HG03457 (cell line): ENCODE results near the gene FASTKD1.
"Not testable (repeated sequence)": the region's sequence is repeated elsewhere in the genome, so short reads cannot be mapped to it uniquely, and the experiment has no call there.

ENCODE experiments used
- ATAC-seq: cut with Tn5 transposase; IDR thresholded peaks from one replicate; pipeline ENCODE4 v1.9.1; 2021; ENCODE audit warnings: moderate number of reproducible peaks; ENCODE audit not compliant: unreplicated experiment

Gene FASTKD1

GRCh38 chr2:169573160-169573973 is at the start of gene FASTKD1:
FASTKD1 (minus strand) TSS chr2:169573865; CDS start chr2:169572029, 1,836 bp downstream.
- peak; percentile 98 for ATAC-seq

DNA sequence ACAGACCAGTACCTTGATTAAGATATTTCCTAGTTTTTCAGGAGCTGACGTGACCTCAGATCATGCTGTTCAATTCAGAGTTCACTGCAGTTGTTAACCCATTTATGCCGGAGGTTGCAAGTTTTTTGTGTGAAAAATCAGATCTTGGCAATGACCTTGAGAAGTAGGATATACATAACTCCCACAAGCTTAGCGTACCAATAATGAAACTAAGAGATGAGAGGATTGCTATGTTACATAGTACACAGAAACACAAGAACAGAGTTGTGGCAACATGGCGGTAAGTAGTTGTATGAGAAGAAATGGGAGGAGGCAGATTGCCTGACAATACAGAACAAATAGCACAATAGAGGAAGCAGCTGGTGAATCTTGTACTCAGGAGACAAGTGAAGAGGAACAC is 49.6 kb upstream of the FASTKD1 start:
- ATAC-seq, result no peak

GRCh38 chr2:169620509-169620908 is 46.8 kb upstream of the FASTKD1 start:
- no peak for ATAC-seq

GRCh38 chr2:169619946-169620345 is 46.3 kb upstream of the FASTKD1 start:
- ATAC-seq, result no peak

DNA sequence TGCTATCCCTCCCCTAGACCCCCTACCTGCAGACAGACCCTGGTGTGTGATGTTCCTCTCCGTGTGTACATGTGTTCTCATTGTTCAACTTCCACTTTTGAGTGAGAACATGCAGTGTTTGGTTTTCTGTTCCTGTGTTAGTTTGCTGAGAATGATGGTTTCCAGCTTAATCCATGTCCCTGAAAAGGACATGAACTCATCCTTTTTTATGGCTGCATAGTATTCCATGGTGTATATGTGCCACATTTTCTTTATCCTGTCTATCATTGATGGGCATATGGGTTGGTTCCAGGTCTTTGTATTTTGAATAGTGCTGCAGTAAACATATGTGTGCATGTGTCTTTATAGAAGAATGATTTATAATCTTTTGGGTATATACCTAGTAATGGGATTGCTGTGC is 42.3 kb upstream of the FASTKD1 start:
- ATAC-seq, result not testable (repeated sequence)

DNA sequence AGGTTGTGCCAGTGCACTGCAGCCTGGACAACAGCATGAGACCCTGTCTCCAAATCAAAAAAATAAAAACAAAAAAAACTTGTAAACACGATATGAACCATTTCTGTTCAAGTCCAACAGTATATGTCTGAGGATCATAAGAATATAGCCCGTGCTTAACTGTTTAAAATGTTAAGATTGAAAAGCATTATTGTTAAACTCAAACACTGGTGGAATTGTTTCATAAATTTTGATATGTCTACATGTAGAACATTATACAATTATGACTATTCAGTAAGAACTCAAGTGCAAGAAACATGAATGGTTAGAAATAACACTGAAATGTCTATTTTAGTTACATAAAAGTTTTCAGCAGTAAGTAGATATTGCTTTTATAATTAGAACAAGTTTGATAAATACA is 40.2 kb upstream of the FASTKD1 start:
- no peak for ATAC-seq

DNA sequence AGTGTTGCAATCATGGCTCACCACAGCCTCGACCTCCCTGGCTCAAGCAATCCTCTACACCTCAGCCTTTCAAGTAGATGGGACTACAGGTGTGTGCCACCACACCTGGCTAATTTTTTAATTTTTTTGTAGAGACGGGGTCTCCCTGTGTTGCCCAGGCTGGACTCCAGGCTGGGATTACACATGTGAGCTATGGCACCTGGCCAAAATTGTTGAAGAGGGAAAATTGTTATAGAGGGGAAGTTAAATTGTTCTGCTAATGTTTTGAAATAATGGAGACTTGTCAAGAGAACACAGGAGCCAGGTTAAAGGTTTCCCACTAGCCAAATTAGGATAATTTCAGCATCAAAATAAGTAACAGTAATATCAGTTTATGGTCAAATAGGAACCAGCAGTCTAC is 35.6 kb upstream of the FASTKD1 start:
- no peak for ATAC-seq

DNA sequence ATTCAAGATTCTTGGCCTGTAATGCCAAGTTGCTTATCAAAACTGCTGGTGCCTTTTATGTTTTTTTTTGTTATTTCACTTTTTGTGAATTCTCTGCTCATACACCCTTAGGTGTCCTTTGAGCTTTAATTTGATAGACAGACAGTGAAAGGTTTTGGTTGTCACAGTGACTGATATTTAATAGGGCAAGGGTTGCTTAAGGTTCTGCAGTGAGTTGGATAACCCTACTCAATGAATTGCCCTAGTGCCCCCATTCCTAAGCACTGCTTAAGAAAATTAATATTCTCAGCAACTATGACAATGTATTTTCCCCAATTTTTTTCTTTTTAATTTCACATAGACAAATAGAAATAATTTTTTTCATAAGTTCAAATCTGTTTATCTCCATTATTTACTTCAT is 25.9 kb upstream of the FASTKD1 start:
- ATAC-seq, result no peak

DNA sequence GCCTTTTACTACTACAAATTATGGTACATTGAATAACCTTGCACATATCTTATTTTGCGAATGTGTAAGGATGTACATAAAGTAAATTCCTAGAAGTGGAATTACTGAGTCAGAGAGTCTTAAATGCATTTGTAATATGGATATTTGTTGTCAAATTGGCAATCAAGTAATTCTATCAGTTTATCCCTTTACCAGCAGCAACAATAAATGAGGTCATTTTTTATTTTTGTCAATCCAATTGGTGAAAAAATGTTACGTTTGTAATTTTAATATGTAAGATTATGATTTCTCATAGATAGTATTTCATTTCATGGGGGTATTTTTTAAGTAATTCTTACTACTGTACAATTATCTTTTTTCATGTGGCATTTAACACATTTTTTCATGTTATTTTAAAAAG is 25.3 kb upstream of the FASTKD1 start:
- no peak for ATAC-seq

DNA sequence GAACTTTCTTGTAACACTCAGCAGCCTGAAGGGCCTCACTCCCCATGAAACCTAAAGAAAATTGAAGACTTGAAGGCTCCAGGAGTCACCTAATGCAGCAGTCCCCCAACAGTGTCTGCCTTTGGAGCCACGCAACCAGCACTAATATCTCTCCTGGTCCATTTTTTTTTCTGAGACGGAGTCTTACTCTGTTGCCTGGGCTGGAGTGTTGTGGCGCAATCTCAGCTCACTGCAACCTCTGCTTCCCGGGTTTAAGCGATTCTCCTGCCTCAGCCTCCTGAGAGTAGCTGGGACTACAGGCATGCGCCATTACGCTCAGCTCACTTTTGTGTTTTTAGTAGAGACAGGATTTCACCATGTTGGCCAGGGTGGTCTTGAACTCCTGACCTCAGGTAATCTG is 22.9 kb upstream of the FASTKD1 start:
- ATAC-seq, result not testable (repeated sequence)

GRCh38 chr2:169590804-169591203 is 17.1 kb upstream of the FASTKD1 start:
- ATAC-seq, result no peak

DNA sequence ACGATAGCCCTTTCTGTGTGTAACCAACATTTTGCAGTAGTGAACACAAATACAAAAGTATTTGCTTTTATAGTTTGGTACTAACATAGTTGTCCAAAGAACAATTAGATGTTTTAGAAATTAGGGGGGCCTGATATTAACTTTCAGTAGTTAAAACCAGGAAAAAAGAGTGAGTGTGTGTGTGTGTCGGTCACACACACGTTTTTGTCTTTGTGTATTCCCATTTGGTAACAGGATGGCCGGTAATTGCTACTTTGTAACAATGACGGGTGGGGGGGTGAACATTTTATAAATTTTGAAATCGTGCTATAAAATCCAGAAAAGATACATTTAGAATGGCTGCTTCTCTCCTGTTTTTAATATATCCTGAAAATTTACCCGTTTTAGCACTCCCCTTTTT is 12.0 kb upstream of the FASTKD1 start:
- ATAC-seq, result no peak

DNA sequence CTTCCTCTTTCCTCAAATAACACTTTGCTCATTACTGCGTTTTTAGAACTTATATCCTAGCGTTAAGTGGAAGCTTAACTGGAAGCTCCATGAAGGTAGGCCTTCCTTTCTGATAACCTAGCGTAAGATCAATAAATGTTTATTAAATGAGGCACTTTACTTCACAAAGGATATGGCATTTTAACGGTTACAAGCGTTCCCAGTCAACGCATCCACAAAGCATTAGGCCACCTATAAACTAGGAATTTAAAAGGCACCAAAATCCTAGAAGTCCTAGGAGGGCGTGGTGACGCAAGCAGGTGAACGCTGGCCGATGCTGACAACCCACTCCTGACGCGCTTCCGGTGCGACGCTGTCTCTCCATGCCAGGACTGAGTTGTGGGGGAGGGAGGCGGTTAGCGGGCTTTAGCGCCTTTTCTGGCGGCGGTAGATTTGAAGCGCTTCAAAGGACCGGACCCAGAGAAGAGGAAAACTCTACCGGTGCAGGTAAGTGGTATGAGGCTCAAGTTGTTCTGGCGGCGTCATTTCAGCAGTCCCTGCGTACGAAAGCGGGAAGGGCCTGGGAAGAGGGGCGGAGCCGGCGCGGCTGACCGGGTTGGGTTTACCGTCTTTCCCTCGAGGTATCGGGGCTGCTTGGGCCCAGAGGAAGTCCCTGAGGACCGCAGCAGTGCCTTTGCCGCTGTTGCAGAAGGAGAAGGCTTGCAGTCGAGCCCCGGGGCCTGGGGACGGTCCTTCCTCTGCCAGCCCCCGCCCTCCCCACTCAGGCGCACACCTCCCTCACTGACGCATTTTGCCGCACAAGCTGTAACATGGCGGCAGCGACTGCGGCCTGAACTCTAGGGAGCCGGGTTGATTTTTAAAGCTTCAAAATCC is 10.6 kb upstream of the FASTKD1 start, which contains the start of gene PPIG:
PPIG (plus strand) TSS at position 347 of the 873 bp plus-strand sequence. CDS start 19,691 bp downstream, outside the sequence.
- peak; percentile 82 for ATAC-seq

GRCh38 chr2:169583518-169583917 is 9.9 kb upstream of the FASTKD1 start:
- ATAC-seq, result no peak

DNA sequence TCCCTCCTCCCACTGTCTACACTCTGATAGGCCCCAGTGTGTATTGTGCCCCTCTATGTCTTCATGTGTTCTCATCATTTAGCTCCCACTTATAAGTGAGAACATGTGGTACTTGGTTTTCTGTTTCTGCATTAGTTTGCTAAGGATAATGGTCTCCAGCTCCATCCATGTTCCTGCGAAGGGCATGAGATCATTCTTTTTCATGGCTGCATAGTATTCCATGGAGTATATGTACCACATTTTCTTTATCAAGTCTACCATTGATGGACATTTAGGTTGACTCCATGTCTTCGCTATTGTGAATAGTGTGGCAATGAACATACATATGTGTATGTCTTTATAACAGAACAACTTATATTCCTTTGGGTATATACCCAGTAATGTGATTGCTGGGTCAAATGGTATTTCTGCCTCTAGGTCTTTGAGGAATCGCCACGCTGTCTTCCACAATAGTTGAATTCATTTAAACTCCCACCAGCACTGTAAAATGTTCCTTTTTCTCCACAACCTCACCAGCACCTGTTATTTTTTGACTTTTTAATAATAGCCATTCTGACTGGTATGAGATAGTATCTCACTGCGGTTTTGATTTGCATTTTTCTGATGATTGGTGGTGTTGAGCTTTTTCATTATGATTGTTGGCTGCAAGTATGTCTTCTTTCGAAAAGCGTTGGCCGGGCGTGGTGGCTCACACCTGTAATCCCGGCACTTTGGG is 9.0 kb upstream of the FASTKD1 start:
- not testable (repeated sequence) for ATAC-seq

DNA sequence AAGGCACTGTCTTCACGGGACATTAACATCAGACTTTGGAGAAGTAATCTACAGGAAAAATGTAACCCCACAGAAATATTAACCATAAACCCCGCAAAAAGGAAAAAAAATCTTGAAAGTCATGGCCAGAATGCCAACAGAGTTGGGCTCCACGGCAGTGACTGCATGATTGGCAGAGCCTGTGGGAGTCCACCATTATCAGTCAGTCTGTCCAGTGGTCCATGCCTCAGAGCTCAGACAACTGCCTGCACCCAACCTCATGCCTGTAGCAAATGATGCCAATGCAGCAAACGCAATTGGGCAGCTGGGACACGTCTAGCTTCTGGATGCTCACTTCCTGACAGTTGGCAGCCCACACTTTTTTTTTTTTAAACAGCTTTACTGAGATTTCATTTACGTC is 5.4 kb upstream of the FASTKD1 start:
- ATAC-seq, result no peak

GRCh38 chr2:169575264-169575663 is 1.6 kb upstream of the FASTKD1 start:
- ATAC-seq, result not testable (repeated sequence)

DNA sequence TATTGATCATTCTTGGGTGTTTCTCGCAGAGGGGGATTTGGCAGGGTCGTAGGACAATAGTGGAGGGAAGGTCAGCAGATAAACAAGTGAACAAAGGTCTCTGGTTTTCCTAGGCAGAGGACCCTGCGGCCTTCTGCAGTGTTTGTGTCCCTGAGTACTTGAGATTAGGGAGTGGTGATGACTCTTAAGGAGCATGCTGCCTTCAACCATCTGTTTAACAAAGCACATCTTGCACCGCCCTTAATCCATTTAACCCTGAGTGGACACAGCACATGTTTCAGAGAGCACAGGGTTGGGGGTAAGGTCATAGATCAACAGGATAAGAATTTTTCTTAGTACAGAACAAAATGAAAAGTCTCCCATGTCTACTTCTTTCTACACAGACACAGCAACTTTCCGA is 874 bp upstream of the FASTKD1 start:
- ATAC-seq, result not testable (repeated sequence)

DNA sequence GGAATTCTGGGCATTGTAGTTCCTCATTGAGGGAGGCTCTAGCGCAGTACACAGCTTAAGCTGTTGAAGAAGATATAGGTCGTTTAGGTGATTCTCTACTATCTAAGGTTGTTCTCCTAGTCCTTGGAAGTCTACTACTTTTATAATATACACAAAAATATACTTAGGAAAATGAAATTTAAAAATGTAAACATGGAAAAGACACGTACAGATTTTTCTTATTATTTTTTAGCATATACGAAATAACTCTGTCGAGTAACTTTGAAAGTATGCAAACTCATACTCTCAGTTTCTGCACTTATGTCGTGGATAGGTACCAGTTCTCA is 272 bp upstream of the FASTKD1 start:
- no peak for ATAC-seq

GRCh38 chr2:169572821-169573159 is 875 bp downstream of the FASTKD1 start:
- no peak for ATAC-seq

- ATAC-seq, result no peak
These were observed 1.5 kb downstream of the FASTKD1 start for GRCh38 chr2:169572189-169572588.
